SK-MEL-5 (cell line): ENCODE data around the gene SYPL1. TPM values are rescaled to one million over a fixed set of nuclear protein-coding genes. Genes with fewer than 3 reads are reported as not detected.

Experiments
- DNase-seq: peaks from one replicate; pipeline ENCODE4 v3.0.0-alpha.2; 2016; ENCODE audit warnings: low read depth, low spot score
- in situ Hi-C: cut with HindIII; loops from 2 replicates; pipeline ENCODE4 v1.10.0; 2016; ENCODE audit warnings: low sequenced_read_pairs, high pct_unique_total_duplicates, low pct_unique_long_range_greater_than_20kb
- total RNA-seq: library from RNA; depleted of rRNA; stranded (reverse); fragments of >200 nt; shearing (Covaris generic); gene quantifications from 2 replicates; pipeline ENCODE4 v1.2.3, GENCODE V29; 2014

SYPL1 gene
- total RNA-seq, 1 experiment from 2014 or later, result 47.7 TPM

DNA sequence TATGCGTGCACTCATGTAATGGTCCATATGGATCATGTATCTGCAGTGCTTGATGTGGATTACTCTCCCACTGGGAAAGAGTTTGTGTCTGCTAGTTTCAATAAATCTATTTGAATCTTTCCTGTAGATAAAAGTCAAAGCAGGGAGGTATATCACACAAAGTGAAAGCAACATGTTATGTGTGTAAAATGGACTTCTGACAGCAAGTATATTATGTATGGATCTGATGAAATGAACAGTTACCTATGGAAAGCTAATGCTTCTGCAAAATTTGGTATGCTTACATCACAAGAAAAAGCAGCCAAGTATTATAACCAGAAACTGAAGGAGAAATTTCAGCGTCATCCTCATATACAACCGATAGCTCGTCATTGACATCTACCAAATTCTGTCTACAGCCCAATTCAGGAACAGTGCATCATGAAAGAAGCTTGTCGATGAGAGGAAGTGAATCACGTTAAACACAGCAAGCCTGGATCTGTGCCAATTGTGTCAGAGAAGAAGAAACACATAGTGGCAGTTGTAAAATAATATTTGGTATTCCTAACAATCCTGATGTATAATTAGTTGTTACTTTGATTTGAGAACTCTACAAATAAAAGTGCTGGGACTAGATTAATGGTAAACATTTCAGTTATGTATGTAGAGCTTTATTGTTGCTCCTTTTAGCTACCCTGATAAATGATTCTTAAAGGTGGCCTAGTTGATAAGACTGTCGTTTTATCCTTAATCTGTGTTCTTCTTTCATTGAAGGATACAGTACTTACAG is 14.2 kb upstream of the SYPL1 start:
- in situ Hi-C loops, result no loop called here
- peak; percentile 40 for DNase-seq

DNA sequence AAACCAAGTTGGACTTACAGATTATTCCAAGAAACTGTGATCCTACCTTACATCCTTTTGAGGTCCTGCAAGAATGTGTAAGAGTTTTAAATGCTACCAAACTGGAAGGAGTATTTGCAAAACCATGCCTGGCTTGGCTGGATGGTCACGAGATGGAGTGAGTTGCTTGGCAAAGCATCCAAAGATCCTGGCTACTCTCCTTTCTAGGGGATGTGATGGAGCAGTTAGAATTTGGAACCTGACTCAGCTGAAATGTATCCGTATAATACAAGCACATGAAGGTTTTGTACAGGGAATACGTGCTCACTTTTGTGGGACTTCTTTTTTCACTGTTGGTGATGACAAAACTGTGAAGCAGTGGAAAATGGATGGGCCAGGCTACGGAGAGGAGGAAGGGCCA is 13.3 kb upstream of the SYPL1 start:
- no peak for DNase-seq
- in situ Hi-C loops, result no loop called here

DNA sequence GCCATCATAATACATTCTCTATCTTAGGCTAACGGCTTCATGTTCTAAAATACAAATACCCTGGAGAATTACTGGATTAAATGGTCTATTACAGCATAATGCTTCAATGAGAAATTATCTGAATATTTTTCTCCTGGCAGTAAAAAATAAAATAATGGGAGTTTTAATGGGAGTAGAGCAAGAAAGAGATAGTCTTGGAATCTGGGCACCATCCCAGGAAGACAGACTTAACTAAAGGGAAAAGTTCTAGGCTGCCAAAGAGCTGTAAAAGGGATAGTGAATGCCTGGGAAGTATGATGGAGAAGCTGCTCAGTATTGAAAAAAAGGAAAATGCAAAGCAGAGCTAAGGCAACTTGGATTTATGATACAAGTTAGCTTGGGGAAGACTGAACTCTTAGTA is 12.1 kb upstream of the SYPL1 start:
- in situ Hi-C loops, result no loop called here
- DNase-seq, result no peak

DNA sequence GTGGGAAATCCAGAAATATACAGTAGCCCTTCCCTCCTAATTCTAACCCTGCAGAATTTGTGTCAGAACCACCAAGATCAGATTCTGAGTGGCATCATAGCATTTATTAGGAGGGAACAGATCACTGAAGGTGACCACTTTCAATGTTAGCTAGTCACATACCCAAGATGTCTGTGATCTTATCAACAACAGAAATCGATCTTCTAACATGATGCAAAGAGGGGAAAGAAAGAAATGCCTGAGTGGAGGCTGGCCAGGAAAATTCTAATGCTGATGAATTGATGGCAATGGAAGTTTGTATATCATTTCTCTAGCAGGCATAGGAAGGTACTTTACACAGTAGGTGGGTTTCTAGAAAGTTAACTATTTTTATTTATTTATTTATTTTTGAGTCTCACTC is 10.6 kb upstream of the SYPL1 start:
- in situ Hi-C loops, result no loop called here
- DNase-seq, result no peak

DNA sequence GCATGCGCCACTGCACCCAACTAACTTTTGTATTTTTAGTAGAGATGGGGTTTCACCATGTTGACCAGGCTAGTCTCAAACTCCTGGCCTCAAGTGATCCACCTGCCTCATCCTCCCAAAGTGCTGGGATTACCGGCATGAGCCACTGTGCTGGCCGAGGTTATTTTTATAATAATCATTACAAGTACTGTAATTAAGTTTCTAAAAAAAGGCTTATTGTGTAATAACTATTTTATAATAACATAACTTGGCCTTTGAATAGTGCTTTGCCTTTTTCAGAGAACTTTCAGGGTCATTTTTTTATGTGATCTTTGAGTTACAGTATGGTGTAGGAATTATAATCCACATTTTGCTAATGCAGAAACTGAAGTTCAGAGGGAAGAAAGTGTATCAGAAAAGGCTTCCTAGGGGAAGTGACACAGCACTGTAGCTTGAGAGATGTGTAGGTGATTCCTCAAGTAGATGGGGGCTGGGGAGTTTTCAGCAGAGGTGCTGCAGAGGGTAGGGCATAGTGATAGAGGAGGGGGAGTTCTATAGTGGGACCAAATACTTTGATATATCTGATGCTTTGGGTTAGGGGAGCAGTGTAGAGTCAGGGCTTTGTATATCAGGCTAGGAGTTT is 9.2 kb upstream of the SYPL1 start:
- in situ Hi-C loops, result no loop called here
- DNase-seq, result no peak

DNA sequence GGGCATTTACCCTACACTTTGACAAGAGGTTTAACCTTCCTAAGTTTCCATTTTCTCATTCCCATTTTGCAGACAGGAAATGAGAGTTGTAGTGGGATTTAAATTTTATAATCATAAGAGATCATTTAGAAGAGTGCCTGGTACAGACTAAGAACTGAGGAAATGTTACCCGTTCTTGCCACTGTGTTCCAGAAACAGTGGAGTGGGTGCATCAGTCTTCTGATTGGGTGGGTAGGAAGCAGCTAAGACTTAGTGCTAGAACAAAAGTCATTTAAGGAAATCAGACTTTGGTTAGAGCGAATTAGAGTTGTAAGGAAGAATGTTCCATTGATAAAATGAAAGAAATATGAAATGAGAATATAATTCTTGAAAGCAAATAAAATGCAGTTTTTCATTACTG is 8.4 kb upstream of the SYPL1 start:
- no peak for DNase-seq
- in situ Hi-C loops, result no loop called here

DNA sequence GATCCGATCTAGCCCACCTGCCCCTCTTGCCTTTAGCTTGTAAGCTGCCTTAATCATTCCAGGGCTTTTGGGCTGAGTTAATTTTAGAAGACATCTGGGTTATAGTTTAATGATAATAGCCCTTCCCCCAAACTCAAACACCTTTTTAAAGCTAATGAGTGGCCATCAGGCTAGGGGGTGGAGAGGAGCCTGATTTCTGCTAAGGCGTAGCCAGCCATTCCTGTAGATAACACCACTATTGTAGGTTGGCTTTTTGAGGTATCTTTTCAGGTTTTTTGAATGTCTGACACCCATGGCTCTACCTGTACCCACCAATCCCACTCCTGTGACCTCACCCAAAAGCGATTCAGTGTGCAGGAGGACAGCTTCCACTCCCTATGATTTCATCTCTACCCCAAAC is 7.6 kb upstream of the SYPL1 start:
- in situ Hi-C loops, result no loop called here

DNA sequence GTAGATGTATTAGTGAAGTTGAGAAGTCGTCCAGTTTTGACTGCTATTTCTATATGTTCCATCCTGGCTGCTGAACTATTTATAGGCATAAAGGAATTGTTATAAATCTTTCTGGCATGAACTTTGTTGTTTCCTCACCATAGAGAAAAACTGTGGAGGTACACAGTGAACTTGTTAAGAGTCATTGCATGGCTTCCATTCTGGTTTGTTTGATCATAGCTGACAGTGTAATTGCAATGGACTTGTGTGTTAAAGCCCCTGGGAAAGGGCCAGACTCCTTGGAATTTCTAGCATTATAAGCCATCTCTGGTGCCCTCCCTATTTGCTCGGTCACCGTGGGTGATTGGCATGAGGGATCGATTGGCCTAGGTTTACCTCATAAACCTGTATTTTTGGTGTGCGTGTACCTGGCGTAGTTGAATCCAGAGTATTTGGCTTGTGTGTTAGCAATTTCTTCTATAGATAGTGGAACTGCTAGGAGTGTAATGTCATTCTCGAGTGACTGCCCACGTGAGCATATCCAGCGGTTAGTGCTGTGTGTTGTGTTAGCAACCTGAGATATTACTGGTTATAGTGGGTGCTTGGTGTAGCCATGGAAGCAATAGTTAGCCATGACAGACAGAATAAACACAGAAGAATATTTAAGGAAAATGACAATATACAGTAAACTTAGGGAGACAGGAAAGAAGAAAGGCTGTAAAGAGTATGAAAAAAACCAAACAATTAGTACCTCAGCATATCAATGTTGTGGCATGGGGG is 5.9 kb upstream of the SYPL1 start:
- no peak for DNase-seq
- in situ Hi-C loops, result no loop called here

More for the DNA sequence above, 7.6 kb upstream of the SYPL1 start:
- DNase-seq, result no peak

DNA sequence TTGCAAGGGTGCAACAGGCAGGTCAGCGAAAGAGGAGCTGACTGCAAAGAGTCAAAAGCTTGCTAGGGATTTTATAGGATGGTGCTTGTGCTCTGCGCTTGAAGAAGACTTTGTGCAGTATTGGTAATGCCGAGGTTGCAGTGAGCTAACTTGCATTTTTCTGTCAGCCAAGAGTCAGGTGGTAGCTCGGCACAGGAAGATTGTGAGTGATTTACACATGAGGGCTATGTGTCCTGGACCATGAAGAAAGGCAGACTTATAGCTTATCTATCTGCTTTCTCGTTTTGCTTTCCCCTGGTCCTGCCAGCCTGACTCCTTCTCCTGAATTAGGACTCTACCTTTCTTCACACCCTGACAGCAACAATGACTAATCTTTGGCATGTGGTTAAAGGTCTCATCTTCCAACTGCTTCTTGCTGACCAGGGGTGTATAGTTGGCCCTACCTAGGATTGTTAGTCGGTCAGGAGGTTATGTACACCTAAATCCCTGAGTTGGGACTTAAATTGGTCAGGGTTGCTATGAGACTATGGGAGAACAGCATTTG is 4.1 kb upstream of the SYPL1 start:
- DNase-seq, result no peak
- in situ Hi-C loops, result no loop called here

DNA sequence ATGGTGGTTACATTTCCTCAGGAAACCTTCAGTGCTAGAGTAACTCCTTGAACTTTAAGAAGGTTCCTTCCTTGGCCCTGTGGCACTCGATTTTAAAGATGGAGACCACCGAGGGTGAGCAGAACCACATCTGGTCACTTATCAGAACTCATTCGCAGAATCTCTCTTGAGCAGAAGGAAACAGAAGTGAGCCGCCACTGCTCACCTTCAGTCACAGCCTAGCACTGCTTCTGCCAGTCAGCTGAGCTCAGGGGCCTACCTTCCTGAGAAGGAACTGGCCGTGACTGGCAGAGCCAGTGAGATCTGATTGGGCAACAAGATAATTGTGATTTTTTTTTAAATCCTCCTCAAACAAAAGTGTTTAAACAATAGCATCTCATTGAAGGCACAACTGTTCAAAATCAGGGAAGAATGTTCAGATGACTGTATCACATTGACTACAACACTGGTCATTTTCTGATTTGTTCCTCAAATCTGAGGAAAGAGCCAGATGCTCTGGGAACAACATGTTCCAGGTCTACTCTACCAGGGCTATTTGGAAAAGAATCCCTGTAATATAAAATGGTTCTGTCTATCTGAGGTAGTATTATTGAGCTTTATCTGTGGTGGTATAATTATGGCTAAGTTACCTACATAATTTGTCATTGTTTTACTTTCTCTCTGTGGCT is 2.7 kb upstream of the SYPL1 start:
- no peak for DNase-seq
- in situ Hi-C loops, result no loop called here

DNA sequence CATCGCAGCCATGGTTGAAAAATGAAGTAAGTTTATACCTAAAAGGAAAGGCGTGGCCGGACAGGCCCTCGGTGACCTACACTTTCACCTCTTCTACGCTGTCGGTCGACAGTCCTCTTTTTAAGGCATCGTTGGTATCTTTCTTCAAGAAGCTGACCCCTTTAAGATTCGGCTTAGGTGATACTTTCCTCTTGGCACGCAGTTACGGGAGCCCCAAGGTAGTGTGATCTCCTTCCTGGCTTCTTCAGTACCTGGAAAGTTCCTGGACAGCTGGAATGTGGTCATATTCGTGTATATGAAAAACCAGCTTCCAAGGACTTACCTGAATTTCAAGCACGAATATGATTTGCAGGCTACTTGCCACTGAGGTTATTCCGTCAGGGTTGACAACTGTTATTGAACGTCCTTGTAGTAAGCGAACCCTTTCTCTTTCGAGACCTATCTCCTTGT is 885 bp upstream of the SYPL1 start:
- no peak for DNase-seq
- in situ Hi-C loops, result no loop called here

DNA sequence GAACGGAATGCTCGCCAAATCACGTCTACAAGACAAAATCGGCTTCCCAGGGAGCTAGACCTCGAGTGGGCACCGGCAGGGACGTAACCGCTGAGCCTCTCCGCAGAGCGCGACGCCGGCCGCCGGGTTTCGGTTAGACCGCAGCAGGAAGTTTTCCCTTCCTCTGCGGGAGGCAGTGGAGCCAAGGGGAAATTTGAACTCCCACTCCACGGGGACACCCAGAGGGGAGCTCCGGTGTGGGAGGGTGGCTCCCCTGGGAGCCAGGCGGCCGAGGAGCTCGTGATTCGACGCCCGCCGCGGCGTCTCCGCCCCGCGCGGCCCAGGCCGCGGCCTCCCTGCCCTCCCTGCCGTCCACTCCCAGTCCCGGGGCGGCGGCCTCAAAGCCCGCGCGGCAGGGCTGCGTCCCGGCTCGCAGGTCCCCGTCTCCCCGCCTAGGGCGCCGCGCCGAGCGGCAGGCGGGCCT is 426 bp downstream of the SYPL1 start:
- DNase-seq, result no peak

DNA sequence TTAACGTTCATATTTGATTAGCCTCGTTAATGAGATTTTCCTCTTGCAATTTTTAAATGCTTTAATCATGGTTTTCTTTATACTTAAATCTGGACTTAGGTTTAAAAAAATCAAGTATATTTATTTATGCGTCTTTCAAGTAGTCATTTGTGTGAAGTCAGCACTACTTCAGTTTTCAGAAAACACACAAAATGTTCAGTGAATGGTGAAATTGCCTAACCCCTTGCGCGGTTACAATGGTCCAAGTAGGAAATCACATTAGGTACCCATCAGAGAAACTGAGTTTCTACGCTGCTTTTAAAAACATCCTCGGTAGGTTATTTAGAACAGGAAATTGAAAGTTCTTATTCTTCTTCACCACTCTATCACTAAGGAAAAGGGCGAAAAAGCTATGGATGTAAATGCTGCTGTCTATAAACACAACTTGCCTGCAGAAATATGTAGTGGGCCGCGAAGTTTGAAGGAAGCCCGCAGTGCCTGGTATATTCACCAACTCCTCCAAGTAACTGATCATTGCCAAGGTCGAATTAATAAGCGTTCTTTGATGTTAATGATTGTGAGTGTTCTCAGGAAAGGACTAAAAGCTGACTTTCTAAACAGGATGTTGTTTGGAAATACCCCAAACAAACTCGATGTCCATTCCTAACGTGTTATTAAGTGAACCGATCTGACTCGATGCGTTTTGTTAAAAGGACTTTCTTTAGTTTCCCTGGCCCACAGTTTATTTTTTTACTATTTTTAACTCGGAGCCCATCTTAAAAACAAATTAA is 1.0 kb downstream of the SYPL1 start:
- in situ Hi-C loops, result no loop called here
- no peak for DNase-seq

More for the DNA sequence above, 426 bp downstream of the SYPL1 start:
- in situ Hi-C loops, result no loop called here

DNA sequence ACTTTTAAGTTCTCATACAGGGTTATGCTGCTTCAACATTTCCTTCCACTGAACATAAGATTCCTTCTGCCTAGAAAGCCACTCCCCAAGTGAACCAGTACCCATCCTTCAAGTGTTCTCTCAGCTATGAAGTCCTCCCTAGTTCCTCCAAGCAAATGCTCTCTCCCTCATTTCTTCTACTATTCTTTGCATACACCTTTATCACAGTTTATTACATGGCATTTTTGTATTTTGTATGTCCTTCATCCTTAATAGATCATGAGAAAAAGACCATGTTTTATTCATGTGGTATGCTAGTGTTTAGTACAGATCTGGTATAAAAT is 1.9 kb downstream of the SYPL1 start:
- DNase-seq, result no peak
- in situ Hi-C loops, result no loop called here

DNA sequence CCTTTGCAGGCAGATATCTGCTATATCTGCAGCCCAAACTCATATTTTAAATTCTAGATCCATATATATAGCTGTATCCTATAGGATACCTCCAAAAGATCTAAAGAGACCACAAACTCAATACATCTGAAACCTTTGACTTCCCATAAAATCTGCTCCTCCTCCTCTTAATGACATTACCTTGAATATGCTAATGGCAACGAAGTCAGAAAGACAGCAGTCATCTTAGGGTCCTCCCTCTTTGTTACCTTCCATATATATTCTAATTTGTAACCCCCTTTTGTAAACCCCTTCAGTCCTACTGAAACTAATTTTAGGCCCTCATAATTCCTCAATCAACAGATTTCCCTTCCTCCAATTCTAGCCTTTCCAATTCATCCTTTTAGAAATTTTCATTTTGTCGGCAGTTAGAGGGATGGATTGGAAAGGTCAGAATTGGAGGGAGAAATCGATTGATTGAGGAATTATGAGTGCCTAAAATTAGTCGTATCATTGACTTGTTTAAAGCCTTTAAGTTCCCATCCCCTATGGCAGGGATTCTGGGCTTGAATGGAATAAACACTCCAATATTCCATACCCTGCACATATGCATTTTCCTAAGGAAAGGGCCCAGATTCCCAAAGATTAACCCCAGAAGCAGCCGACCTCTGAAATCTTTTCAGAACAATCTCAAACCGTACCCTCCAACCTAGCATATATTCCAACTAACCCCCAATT is 2.4 kb downstream of the SYPL1 start:
- no peak for DNase-seq
- in situ Hi-C loops, result no loop called here

DNA sequence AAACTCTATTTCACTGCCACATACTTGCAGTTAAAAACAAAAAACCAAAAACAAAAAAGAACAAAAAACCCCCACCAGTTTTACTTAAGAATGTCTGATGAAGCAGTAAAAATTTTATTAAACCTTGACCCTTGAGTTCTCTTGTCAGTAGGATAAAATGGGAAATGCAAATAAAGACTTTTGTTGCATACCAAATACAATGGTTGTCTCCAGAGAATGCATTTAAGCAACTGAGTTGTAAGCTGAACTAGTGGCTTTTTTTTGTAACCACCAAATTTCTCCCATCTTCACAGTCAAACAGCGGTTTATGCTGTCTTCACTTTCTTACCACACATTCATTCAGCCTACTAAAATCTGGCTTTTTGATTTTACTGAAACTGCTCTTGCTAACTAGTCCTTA is 3.1 kb downstream of the SYPL1 start:
- in situ Hi-C loops, result no loop called here
- DNase-seq, result no peak
